H9 (cell line): Measurements from ENCODE around the gene OR10H4. TPM values are rescaled to one million over a fixed set of nuclear protein-coding genes. Genes with fewer than 3 reads are reported as not detected.

Source experiments
- DNase-seq: peaks from one replicate; pipeline ENCODE4 v3.0.0-alpha.2; 2017
- H2AFZ ChIP-seq: one replicate; pipeline ENCODE4 v1.6.1; 2013; ENCODE audit warnings: mild to moderate bottlenecking, low read length, control low read depth, moderate library complexity
- H2AK5ac ChIP-seq: 2 replicates; pipeline ENCODE4 v1.6.1; 2013; ENCODE audit warnings: low read length, control low read depth, mixed read lengths; ENCODE audit not compliant: insufficient read length
- H2BK120ac ChIP-seq: one replicate; pipeline ENCODE4 v1.6.1; 2013; ENCODE audit warnings: low read depth, mild to moderate bottlenecking, low read length, control low read depth, inconsistent platforms; ENCODE audit not compliant: poor library complexity, severe bottlenecking
- H2BK12ac ChIP-seq: 2 replicates; pipeline ENCODE4 v1.6.1; 2013; ENCODE audit warnings: low read length, control low read depth, mixed read lengths, low read depth; ENCODE audit not compliant: insufficient read length
- H2BK15ac ChIP-seq: 2 replicates; pipeline ENCODE4 v1.6.1; 2013; ENCODE audit warnings: low read depth, low read length, control low read depth
- H2BK20ac ChIP-seq: one replicate; pipeline ENCODE4 v1.6.1; 2013; ENCODE audit warnings: low read depth, mild to moderate bottlenecking, low read length, control low read depth, inconsistent platforms; ENCODE audit not compliant: poor library complexity, severe bottlenecking
- H2BK5ac ChIP-seq: 2 replicates; pipeline ENCODE4 v1.6.1; 2013; ENCODE audit warnings: low read length, control low read depth, mixed read lengths; ENCODE audit not compliant: insufficient read length
- H3K14ac ChIP-seq: 2 replicates; pipeline ENCODE4 v1.6.1; 2013; ENCODE audit warnings: low read length, control low read depth; ENCODE audit not compliant: insufficient read depth
- H3K18ac ChIP-seq: 2 replicates; pipeline ENCODE4 v1.6.1; 2013; ENCODE audit warnings: low read depth, mild to moderate bottlenecking, mixed read lengths, low read length, control low read depth; ENCODE audit not compliant: insufficient read length
- H3K23ac ChIP-seq: 2 replicates; pipeline ENCODE4 v1.6.1; 2013; ENCODE audit warnings: low read length, control low read depth, mixed read lengths, low read depth; ENCODE audit not compliant: insufficient read length
- H3K23me2 ChIP-seq: 2 replicates; pipeline ENCODE4 v1.6.1; 2013; ENCODE audit warnings: low read depth, mild to moderate bottlenecking, mixed read lengths, low read length, control low read depth; ENCODE audit not compliant: insufficient read length, poor library complexity, severe bottlenecking
- H3K27ac ChIP-seq: 2 replicates; pipeline ENCODE4 v1.5.1; 2013; ENCODE audit warnings: low read length, control low read depth, mixed read lengths, low read depth; ENCODE audit not compliant: insufficient read length
- H3K27me3 ChIP-seq: 2 replicates; pipeline ENCODE4 v1.6.1; 2013; ENCODE audit warnings: low read length, control low read depth, inconsistent platforms; ENCODE audit not compliant: insufficient read depth
- H3K4ac ChIP-seq: 2 replicates; pipeline ENCODE4 v1.6.1; 2013; ENCODE audit warnings: low read depth, mild to moderate bottlenecking, control low read depth, inconsistent platforms, low read length, moderate library complexity
- H3K4me1 ChIP-seq: 2 replicates; pipeline ENCODE4 v1.6.1; 2013; ENCODE audit warnings: low read length, control low read depth, inconsistent platforms; ENCODE audit not compliant: insufficient read depth
- H3K4me2 ChIP-seq: 2 replicates; pipeline ENCODE4 v1.6.1; 2013; ENCODE audit warnings: low read length, control low read depth, mixed read lengths; ENCODE audit not compliant: insufficient read length, insufficient read depth
- H3K56ac ChIP-seq: 2 replicates; pipeline ENCODE4 v1.6.1; 2013; ENCODE audit warnings: low read depth, mild to moderate bottlenecking, mixed read lengths, low read length, control low read depth; ENCODE audit not compliant: insufficient read length
- H3K79me1 ChIP-seq: 2 replicates; pipeline ENCODE4 v1.6.1; 2013; ENCODE audit warnings: low read depth, mild to moderate bottlenecking, moderate library complexity, low read length, control low read depth, inconsistent platforms; ENCODE audit not compliant: insufficient read depth, poor library complexity, severe bottlenecking
- H3K79me2 ChIP-seq: 2 replicates; pipeline ENCODE4 v1.6.1; 2013; ENCODE audit warnings: low read length, control low read depth, inconsistent platforms; ENCODE audit not compliant: insufficient read depth
- H3K9ac ChIP-seq: 2 replicates; pipeline ENCODE4 v1.6.1; 2013; ENCODE audit warnings: low read length, control low read depth, mixed read lengths; ENCODE audit not compliant: insufficient read length; ENCODE audit errors: extremely low read depth
- H3K9me3 ChIP-seq: one replicate; pipeline ENCODE4 v1.6.1; 2013; ENCODE audit warnings: low read depth, low read length, inconsistent platforms; ENCODE audit not compliant: control insufficient read depth
- H3T11ph ChIP-seq: one replicate; pipeline ENCODE4 v1.6.1; 2013; ENCODE audit warnings: mild to moderate bottlenecking, low read length, control low read depth, inconsistent platforms
- H4K20me1 ChIP-seq: one replicate; pipeline ENCODE4 v1.6.1; 2013; ENCODE audit not compliant: control insufficient read depth, insufficient read length, insufficient read depth
- H4K5ac ChIP-seq: 2 replicates; pipeline ENCODE4 v1.6.1; 2013; ENCODE audit warnings: low read depth, mild to moderate bottlenecking, mixed read lengths, low read length, control low read depth; ENCODE audit not compliant: insufficient read length
- H4K8ac ChIP-seq: replicated peaks from 2 replicates; pipeline ENCODE4 v1.6.1; 2013; ENCODE audit warnings: low read length, control low read depth, mixed read lengths, low read depth; ENCODE audit not compliant: insufficient read length
- H4K91ac ChIP-seq: 2 replicates; pipeline ENCODE4 v1.6.1; 2013; ENCODE audit warnings: low read depth, mild to moderate bottlenecking, moderate library complexity, mixed read lengths, low read length, control low read depth; ENCODE audit not compliant: insufficient read length
- H3K27ac Mint-ChIP-seq, 3 experiments: 2 replicates in 2 of 3; 3 replicates in 1 of 3; pipeline ENCODE4 v1.8.0; 2020 to 2021; ENCODE audit warnings: mixed read lengths in 3 of 3, mild to moderate bottlenecking in 1 of 3, moderate library complexity in 1 of 3
- H3K27me3 Mint-ChIP-seq: 2 replicates; pipeline ENCODE4 v1.8.0; 2021; ENCODE audit warnings: low read depth, mild to moderate bottlenecking, moderate library complexity, mixed read lengths
- H3K36me3 Mint-ChIP-seq, 3 experiments: 2 replicates in 2 of 3; 3 replicates in 1 of 3; pipeline ENCODE4 v1.8.0; 2020 to 2021; ENCODE audit warnings: low read depth in 3 of 3, mixed read lengths in 3 of 3; ENCODE audit not compliant: insufficient read depth in 1 of 3
- H3K4me1 Mint-ChIP-seq, 2 experiments: 2 replicates each; pipeline ENCODE4 v1.8.0; 2020; ENCODE audit warnings: mixed read lengths in 2 of 2
- H3K4me3 Mint-ChIP-seq, 2 experiments: 2 replicates in 1 of 2; 3 replicates in 1 of 2; pipeline ENCODE4 v1.8.0; 2020 to 2021; ENCODE audit warnings: mild to moderate bottlenecking in 2 of 2, mixed read lengths in 2 of 2, moderate library complexity in 1 of 2
- H3K9me3 Mint-ChIP-seq, 2 experiments: 2 replicates in 1 of 2; 3 replicates in 1 of 2; pipeline ENCODE4 v1.8.0; 2020; ENCODE audit warnings: mild to moderate bottlenecking in 2 of 2, mixed read lengths in 2 of 2, moderate library complexity in 1 of 2
- CTCF ChIP-seq: fragments of 200-600 bp; sonication (generic); conservative IDR thresholded peaks from 3 replicates; pipeline ENCODE4 v1.8.0; 2021; ENCODE audit warnings: antibody characterized with exemption, mild to moderate bottlenecking
- WGBS: extraction: QIAGEN DNeasy Blood & Tissue Kit; methylation state at CpG from one replicate; pipeline ENCODE4 v1.1.7; 2013; ENCODE audit warnings: missing lambda C conversion rate, low lambda C conversion rate, mixed read lengths; ENCODE audit not compliant: insufficient read length; ENCODE audit errors: extremely low coverage; 5-methylcytosine and 5-hydroxymethylcytosine counted together
- total RNA-seq: library from RNA; stranded (reverse); gene quantifications from 2 replicates; pipeline ENCODE4 v1.2.1, GENCODE V29; 2021

Gene OR10H4
- total RNA-seq, 1 experiment from 2014 or later, result not detected

GRCh38 chr19:15923702-15924101, 25.1 kb upstream of the OR10H4 start:
- H3K4me1 ChIP-seq, result no peaks in the 10 kb centered on the region
- no peak overlapping the region for H3K4me3 Mint-ChIP-seq
- no CpG with 5 or more reads among the region's 8 CpGs for WGBS

More at GRCh38 chr19:15923702-15924101, 25.1 kb upstream of the OR10H4 start:
- H3K4me1 Mint-ChIP-seq, result no peaks in the 10 kb centered on the region
- no peak overlapping the region for H3T11ph ChIP-seq
- H2BK5ac ChIP-seq, result no peak overlapping the region
- no peaks in the 10 kb centered on the region for H3K79me2 ChIP-seq
- no peak overlapping the region for H2AK5ac ChIP-seq
- no peaks in the 10 kb centered on the region; the same call in 1 of the 2 replicates for H3K27me3 Mint-ChIP-seq
- H3K9me3 ChIP-seq, result peaks cover 95% of the 10 kb centered on the region
- peaks cover 5 to 41% (median 16%) of the 10 kb centered on the region in 3 experiments; a peak in 6 of 7 replicates for H3K36me3 Mint-ChIP-seq
- no peak overlapping the region for H2AFZ ChIP-seq
- H2BK120ac ChIP-seq, result no peak overlapping the region
- H3K79me1 ChIP-seq, result no peaks in the 10 kb centered on the region
- H4K5ac ChIP-seq, result no peak overlapping the region
- no peak for TF ChIP-seq CTCF
- H3K4ac ChIP-seq, result no peak overlapping the region
- H2BK15ac ChIP-seq, result no peak overlapping the region
- H4K20me1 ChIP-seq, result no peaks in the 10 kb centered on the region
- H4K8ac ChIP-seq, result no peak overlapping the region
- no peak overlapping the region for H3K4me2 ChIP-seq
- no peak overlapping the region for H2BK12ac ChIP-seq
- no peak overlapping the region for H3K23ac ChIP-seq
- H3K27ac Mint-ChIP-seq, result no peak overlapping the region
- H3K9ac ChIP-seq, result no peak overlapping the region
- H3K56ac ChIP-seq, result no peak overlapping the region
- H3K27ac ChIP-seq, result no peak overlapping the region
- H2BK20ac ChIP-seq, result no peak overlapping the region
- H3K27me3 ChIP-seq, result no peaks in the 10 kb centered on the region
- H3K23me2 ChIP-seq, result no peaks in the 10 kb centered on the region
- no peak overlapping the region for H3K18ac ChIP-seq
- H3K14ac ChIP-seq, result no peak overlapping the region
- peaks cover 91 to 95% of the 10 kb centered on the region in 2 experiments for H3K9me3 Mint-ChIP-seq
- no peak for DNase-seq
- H4K91ac ChIP-seq, result no peak overlapping the region
